Measurements from ENCODE around the gene BBLN.

- TF ChIP-seq CTCF (conservative IDR thresholded peaks at IDR 0.05): no peak
- no peak for TF ChIP-seq EZH2 (IDR thresholded peaks at IDR 0.05; ENCODE audit: low read depth)
These were observed 15.1 kb downstream of the BBLN start for GRCh38 chr9:128175102-128175563.

Measured in PC-9 (cell line).